ENCODE data around the gene C11orf98.
A peak's percentile ranks its signal among the peaks of the same experiment; 100 is the strongest.
"Not testable (repeated sequence)": the region's sequence is repeated elsewhere in the genome, so short reads cannot be mapped to it uniquely, and the experiment has no call there.

The C11orf98 gene

DNA sequence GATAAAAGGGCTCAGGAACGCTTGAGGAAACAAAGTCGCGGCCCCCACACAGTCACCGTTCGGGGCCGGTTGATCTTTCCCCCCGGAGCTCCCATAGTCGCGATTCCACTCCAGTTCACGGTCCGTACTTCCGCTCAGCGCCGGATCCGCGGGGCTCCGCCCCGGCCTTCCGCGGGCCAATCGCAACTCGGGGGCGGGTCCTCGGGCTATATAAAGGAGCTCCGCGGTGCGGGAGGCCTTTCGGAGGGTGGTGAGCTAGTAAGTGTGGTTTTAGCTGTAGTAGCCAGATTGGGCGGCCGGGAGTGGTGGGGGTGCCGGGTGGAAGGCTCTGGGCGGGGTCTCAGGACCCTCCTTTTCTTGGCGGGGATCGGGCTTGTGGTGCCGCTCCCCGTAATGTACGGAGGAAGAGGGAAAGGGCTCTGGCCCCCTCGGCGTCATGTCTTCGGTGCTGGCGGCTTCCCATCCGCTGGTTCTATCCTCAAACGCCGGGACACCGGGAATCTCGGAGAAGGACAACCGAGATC is at the start of gene C11orf98, which contains the start of gene CSKMT:
Gene C11orf98, minus strand, starts transcription at position 136 of the 524 bp plus-strand sequence. Its CDS starts 41 bp downstream, at position 95.
Gene CSKMT, plus strand, starts transcription at position 238 of the 524 bp plus-strand sequence. CDS start 568 bp downstream, outside the sequence.
- DNase-seq: peak; percentile 92 to 93

DNA sequence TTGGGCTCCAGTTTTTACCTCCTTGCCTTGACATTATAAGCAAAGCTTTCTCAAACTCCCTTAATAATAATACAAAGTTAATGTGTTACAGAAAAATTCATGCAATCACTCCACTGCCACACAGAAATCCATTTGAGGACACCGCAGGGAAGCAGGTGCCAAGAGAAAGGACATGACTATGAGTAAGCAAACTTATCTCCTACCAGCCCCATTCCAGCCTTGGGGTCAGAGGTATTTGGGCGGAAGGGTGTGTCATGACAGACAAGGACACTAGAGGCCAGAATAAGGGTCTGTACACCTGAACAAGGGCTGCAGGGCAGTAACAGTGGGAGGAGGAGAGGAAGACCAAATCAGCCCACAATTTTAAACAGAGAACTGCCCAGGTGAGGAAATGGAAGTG is 48.3 kb upstream of the C11orf98 start:
- DNase-seq: no peak

DNA sequence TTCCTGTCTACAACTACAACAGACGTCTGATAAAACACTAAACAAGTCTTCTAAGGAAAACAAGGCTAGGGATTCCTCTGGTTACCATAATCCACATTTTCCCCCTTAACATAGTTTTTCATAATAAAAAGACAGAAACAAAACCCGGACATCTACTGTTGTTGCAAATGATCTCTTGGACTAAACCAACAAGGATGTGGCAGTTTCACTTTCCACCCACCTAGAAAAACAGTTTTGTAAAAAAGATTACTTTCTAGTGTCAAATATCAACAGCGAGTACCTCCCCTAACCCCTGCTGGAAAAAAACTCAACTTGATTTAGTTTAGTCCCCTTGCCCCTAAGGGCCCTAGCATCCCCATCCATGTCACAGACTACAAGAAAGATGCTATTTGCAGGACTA is 47.9 kb upstream of the C11orf98 start:
- DNase-seq: peak in 1 of 2 experiments; percentile 21

DNA sequence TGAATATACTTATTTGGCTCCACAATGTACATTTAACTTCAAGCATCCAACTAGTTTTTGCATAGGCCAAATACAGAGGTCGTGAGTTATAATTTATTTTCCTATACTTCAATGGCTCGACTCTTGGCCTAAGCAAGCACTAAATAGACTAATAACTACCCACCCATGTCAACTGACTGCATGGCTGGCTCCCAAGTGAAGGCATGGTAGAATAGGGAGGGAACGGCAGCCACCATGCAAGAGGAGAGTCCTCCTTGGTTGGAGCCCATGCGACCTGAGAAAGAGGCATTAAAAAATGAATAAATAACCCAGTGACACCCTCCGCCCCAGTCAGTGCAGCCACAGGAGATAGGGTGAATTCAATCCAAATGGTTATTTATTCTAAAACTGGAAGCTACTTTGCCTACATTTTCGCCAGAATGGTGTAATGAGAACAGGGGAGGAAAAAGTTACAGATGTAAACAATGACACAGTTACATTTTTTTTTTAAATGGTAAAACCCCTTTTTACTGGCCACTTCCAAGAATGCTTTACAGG is 47.3 kb upstream of the C11orf98 start:
- no peak for DNase-seq

DNA sequence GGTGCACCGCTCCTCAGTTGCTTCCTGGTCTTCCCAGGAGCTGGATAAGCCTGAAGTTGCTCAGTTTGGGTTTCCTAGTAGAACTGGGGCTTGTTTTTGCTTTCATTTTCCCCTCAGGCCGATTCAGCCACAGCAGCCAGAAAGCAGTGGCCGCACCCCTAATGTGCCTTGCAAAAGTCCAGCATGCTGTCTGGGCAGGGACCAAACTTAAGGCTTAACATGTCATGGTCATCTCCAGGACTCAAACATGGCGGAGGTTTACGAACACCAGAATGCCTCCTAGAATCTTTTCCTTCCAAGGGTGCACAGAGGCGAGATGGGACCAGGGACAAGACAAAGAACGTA is 45.0 kb upstream of the C11orf98 start:
- no peak for DNase-seq

DNA sequence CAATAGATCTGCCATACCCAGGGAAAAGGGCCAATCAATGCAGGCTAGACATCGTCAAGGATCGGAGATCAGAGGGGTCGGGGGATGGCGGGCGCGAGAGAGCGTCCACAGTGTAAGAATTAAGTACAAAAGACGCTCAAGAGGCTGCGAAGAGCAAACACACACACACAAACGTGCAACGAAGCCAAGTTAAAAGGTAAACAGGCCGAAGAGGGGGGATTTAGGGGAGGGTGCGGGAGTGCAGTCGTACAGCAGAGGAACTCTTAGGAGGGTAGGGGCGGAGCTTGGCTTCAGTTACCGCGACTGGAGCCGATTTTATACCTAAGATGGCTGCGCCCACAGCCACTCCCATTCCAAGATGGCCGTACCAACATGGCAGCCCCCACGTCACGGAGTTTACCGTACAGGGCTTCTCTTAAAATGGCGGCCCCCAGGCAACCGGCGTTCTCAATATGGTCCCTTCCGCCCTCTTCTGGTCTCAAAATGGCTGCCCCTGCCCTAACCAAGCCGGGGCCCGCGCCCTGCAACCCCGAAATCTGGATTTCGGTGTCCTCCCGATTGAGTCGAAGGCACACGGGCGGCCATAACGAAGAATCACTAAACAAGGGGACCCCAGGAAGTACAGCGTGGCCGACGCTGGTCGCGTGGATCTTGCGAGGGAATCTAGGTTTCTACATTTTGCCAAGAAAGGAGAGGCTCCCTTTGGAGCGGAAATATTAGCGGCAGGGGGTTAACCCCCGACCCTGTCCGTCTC is 44.4 kb upstream of the C11orf98 start:
- peak; percentile 98 to 99 for DNase-seq

DNA sequence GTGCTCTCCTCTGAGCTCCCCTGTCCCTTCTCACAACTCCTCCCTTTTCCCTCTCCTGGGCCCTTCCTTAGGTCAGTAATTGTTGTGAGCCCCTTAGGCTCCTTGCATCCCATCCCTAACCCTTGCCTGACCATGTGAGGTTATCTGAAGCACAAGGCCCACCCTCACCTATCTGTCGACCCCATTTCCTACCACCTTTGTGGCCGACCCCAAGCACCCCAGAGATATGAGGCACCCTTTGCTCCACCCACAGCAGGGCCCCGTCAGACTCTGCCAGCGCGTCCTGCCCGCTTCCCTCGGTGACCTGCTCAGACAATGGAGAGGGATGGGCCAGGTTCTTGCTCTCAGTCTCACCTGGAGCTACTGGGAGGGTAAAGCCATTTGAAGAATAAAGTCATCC is 43.8 kb upstream of the C11orf98 start:
- peak; percentile 25 to 48 for DNase-seq

DNA sequence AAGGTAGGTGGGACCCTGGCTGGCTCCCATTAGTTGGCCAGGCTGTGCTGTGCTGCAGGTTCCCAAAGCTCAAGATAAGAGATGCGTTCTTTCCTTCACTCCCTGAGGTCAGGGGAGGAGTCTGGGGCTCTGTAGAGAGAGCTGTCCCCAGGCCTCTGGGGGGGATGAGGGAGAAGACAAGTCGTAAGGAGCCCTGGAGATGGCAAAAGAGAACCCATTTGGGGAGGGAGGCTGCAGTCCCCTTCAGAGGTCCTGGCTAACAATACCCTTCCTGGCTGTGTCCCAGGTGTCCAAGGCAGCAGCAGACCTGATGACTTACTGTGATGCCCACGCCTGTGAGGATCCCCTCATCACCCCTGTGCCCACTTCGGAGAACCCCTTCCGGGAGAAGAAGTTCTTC is 43.4 kb upstream of the C11orf98 start:
- no peak for DNase-seq

DNA sequence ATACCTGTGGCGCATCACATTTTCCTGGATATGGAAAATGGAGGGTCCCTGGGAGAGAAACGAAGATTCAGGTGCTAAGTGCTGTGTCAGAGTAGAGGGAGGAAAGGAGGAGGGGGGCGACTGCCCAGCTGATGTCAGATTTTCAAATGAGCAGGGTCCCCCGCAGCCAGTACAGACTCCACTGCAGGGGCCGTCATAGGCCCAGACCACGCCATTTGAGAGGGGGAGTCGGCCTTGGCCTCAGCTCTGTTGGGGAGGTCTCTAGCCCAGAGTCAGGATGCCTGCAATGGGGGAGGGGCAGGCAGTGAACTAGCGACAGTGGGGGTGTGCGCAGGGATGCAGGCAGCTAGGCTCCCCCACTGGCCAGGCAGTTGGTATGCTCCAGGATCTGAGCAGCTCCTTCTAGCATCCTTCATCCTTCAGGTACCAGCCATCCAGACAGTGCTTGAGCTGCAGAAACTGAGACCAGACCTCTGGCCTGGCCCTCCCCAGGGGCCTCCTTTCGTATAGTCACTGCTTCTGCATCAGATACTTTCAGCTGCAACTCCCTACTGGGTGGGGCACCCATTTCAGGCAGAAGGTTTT is 42.4 kb upstream of the C11orf98 start, which contains the start of the genes BSCL2 and GNG3:
Gene BSCL2, minus strand, starts transcription at position 148 of the 585 bp plus-strand sequence. CDS start 229 bp downstream, outside the sequence.
Gene GNG3, plus strand, starts transcription at position 400 of the 585 bp plus-strand sequence. CDS start 620 bp downstream, outside the sequence.
- no peak for DNase-seq

DNA sequence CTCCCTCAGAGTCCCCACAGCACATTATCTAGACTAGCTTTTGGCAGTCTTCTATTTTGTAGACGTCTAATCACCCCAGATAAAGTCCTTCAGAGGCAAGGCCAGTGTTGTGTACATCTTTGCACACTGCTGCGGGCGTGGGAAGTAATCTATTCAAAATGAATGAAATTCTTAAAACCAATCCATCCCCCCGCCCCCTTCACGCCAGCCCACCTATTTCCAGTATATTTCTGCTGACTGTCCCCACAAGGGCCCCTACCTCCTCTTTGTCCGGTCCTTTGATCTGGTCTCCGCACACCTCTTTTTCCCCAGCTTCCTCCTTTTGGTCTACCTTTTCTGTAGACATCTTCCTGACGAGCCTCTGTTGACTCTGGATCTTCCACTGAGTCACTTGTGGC is 41.8 kb upstream of the C11orf98 start:
- no peak for DNase-seq

DNA sequence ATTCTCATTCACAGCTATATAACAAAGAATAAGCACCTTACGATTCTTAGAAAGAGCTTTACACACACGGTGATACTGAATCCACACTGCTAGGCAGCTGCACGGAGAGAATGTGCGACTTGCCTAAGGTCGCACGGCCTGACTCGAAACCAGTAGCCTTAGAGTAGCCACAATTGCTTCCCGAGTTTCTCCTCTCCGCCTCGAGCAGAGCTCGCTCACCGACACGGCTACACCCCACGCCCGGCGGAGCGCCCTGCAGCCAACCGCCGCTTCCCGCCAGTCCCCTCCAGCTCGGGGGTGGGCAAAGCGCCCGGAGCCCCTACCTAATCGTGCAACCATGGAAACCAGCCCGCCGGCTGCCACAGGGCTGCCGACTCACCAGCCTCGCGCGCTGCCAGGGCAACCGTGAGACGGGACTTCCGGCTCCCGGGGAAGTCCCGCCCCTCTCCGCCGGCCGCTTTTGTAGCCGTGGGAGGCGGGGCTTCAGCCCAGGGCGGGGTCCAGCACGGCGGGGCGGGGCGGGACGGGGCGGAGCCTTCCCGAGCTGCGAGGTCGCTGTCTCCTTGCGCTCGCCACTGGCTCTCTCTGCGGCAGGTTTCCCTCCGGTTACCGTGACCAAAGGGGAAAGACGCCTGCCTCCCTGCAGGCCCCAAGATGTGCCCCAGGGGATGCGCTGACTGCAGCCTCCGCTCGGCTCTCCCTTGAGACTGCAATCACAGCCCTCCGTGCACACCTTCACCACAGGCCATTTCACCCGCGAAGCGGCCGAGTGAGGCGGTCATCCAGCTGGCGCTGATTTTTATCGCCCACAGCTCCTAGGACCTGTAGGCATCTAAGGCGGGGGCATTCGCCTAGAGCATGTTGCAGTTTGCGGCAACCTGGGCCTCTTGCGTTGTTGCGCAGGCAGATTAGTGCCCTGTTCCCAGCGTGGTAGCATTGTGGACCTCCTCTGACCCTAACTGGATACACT is 41.2 kb upstream of the C11orf98 start:
- DNase-seq: peak; percentile 97

DNA sequence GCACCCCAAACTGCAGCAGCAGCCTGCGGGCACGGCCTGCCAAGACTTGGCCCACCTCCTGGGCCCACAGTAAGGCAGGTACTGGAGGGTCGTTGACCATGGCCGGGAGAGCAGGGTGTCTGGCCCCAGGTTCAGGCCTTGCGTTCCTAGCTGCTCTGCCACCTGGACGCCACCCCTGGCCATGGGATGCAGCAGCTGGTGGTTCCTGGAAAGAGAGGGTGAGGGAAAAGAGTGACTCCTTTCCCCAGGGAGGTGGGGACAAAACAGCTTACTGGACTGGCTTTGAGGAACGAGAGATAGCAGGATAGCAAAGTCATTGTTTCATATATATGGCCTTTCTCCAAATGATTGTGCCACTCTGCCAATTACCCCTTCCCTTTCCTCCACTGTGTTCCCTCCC is 40.4 kb upstream of the C11orf98 start:
- DNase-seq: peak in 1 of 2 experiments; percentile 48

DNA sequence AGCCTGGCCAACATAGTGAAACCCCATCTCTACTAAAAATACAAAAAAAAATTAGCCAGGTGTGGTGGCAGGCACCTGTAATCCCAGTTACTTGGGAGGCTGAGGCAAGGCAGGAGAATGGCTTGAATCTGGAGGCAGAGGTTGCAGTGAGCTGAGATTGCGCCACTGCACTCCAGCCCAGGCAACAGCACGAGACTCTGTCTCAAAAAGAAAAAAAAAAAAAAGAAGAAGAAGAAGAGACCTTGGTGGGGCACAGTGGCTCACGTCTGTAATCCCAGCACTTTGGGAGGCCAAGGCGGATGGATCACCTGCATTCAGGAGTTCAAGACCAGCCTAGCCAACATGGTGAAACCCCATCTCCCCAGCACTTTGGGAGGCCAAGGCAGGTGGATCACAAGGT is 38.9 kb upstream of the C11orf98 start:
- not testable (repeated sequence) for DNase-seq

DNA sequence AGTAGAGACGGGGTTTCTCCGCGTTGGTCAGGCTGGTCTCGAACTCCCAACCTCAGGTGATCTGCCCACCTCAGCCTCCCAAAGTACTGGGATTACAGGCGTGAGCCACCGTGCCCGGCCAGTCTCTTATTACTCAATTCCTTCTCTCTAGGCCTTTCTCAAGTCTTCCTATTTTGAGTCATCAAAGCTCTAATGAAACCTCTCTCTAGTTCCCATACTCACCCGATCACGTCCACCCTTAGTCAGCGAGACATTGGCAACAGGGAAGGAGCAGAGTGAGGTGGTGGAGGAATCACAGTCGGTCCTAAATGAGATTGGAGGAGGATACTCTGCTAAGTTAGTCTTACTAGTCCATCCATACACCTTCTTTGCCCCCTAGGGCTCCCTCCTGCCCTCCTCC is 37.2 kb upstream of the C11orf98 start:
- no peak for DNase-seq

DNA sequence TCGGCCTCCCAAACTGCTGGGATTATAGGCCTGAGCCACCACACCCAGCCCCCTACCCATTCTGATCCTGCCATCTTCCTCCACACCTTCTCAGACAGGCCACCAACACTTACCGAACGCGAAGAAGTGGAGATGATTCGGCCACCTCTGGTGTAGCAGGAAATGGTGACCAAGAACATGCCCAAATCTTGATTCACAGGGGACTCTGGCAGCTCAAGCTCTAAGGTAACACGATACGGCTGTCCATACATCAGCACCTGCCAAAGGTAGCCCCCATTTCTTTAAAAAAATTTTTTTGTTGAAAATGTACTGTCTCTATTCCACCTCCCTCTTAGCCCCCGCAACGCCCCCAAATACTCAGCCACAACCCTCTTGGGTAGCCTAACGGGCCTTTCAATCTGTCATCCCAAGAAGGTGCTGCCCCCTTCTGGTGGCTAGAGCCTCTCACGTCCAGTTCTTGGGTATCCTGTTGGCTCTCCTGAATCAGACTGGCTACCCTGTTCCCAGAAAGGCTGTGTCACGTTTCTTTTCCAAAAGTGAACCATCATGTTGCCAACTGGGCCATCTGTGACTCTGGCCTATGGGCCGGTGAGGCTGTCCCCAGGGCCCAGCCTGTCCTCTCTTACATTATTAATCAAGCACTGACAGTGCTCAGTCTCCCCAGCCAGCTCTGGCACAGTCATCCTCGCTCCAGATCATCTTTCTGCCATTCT is 29.6 kb upstream of the C11orf98 start:
- peak; percentile 51 to 59 for DNase-seq

DNA sequence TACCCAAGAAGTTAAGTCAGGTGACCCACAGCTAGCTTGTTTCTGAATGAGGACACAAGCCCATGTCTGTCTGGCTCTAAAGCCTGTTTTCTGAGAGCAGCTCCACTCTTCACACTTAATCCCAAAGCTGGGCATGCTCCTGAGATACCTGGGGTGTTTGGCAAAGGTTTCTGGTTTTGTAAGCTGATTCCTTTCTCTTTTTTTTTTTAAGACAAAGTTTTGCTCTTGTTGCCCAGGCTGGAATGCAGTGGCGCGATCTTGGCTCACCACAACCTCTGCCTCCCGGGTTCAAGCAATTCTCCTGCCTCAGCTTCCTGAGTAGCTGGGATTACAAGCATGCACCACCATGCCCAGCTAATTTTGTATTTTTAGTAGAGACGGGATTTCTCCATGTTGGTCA is 28.6 kb upstream of the C11orf98 start:
- not testable (repeated sequence) for DNase-seq

DNA sequence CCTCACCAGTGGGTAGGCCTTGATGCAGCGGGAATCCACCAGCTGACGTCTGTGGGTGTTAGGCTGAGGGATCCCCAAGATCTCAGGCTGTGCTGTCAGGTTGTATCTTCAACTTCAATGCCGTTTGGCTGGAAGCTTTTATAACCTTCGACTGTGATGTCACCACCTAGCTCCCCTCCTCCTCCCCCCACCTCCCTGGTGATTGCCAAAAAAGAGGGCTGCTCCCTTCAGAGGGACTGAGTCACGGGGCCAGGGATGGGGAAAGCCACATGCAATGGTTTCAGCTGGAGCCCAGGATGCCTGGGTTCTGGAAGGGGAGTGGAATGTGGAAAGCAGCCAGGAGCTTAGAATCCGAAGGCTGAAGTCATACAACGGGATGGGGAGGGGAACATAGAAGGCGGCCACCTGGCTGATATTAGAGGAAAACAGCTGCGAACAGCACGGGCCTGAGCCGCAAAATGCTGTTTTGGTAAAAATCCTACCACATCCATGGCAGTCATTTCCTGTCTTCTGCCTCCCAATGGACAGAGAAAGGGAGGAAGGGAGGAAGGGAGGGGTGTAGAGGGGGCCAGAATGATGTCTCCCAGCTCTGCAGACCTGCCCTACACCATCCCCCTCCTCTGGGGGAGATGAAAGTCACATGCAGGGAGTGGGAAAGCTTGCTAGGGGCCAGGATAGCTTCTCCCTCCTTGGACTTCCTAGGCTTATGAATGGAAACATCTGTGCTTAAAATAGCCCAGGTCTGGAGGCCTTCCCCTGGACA is 24.6 kb upstream of the C11orf98 start, which contains the start of gene LRRN4CL:
Gene LRRN4CL, minus strand, starts transcription at position 110 of the 763 bp plus-strand sequence. CDS start 1,022 bp downstream, outside the sequence.
- peak in 1 of 2 experiments; percentile 36 for DNase-seq

DNA sequence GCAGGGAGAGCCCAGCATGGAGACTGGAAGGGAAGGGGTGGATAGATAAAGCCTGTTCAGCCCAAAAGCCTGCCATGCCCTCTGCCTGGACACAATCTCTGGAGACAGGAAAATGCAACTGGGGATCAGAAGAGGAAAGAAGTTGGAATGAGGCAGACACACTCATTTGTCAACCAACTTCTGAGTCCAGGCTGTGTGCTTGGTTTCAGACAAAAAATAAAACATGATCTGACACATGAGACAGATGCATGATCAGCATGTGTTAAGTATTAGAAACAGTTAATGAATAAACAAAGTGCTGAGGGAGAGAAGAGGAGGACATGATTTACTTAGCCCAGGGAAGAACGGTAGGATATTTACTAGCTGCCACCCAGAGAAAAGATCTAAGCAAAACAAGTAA is 23.5 kb upstream of the C11orf98 start:
- no peak for DNase-seq

DNA sequence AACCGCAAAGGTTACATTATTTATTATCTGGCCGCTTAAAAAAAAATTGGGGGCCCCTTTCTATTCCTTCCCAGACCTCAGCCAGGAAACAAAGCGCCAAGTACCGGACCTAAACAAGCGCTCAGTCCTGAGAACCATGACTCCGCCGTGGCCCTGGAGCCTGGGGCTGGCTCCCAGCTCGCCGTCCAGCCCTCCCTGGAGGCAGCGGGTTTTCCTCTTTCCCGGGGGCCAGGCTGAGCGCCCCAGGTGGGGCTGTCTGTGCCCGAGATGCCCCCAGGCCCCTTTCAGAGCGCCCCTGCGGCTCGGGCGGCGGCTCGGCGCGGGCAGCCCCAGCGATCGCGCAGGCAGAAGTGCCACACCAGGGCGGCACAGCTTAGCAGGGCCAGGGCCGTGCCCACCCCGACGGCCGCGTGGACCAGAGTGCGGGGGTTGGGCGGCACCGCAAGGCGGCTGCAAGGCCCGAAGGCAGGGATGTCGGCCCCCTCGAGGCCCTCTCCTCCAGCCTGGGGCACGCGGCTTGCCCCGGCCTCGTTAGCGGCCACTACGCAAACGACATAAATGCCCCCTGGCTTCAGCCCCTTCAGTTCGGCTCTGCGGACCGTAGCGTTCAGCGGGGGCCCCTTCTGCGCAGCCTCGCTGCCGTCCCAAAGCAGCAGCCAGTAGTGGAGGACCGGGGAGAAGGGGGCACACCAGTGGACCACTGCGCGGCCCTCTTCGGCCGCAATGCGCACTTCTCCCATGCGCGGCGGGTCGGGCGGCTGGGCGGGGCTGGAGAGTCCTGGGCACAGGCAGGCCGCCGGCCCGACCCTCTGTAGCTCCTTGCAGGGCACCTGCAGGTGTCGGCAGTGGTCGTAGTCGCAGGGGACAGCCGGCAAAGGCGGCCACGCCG is 22.7 kb upstream of the C11orf98 start:
- no peak for DNase-seq

DNA sequence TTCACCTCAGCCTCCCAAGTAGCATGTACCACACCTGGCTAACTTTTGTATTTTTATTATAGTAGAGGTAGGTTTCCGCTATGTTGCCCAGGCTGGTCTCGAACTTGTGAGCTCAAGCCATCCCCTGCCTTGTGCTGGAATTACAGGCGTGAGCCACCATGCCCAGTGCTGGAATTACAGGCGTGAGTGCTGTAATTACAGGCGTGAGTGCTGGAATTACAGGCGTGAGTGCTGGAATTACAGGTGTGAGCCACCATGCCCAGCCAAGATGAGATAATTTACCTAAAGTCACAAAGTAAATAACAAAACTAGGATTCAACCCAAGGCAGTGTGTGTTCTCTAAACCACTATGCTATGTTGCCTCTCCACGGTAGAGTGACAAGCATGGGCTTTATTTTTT is 17.5 kb upstream of the C11orf98 start:
- DNase-seq: no peak
